CD14-positive monocyte (primary cell): ENCODE measurements around the gene MBD3. TPM values are rescaled to one million over a fixed set of nuclear protein-coding genes. Genes with fewer than 3 reads are reported as not detected.

Experiments
- DNase-seq, 3 donors: peaks; one replicate each; pipeline ENCODE4 v3.0.0-alpha.2; 2011 to 2022
- H2AFZ ChIP-seq: 2 replicates; pipeline ENCODE4 v1.6.0; 2012; ENCODE audit warnings: mild to moderate bottlenecking, low read depth, low read length, inconsistent platforms; ENCODE audit not compliant: insufficient read depth, poor library complexity, severe bottlenecking
- H3K27ac ChIP-seq, 2 donors: 1 replicate in 1 of 2; 2 replicates in 1 of 2; pipeline ENCODE4 v1.5.1; 2012 to 2013; ENCODE audit warnings: low read length in 2 of 2, control low read depth in 1 of 2, inconsistent platforms in 1 of 2, low read depth in 1 of 2, mild to moderate bottlenecking in 1 of 2
- H3K27me3 ChIP-seq, 2 donors: one replicate each; pipeline versions ENCODE4 v1.6.0 to v1.6.1; 2011 to 2013; ENCODE audit warnings: low read length in 2 of 2; ENCODE audit not compliant: control insufficient read depth in 2 of 2, insufficient read depth in 2 of 2
- H3K36me3 ChIP-seq, 2 donors: replicated peaks in 1 of 2; 1 replicate in 1 of 2; 2 replicates in 1 of 2; pipeline versions ENCODE4 v1.5.1 to v1.6.1; 2012 to 2013; ENCODE audit warnings: low read length in 2 of 2, control low read depth in 1 of 2, inconsistent platforms in 1 of 2, mild to moderate bottlenecking in 1 of 2; ENCODE audit not compliant: insufficient read depth in 2 of 2, control insufficient read depth in 1 of 2
- H3K4me1 ChIP-seq, 2 donors: 1 replicate in 1 of 2; 2 replicates in 1 of 2; pipeline versions ENCODE4 v1.5.1 to v1.6.1; 2012 to 2013; ENCODE audit warnings: low read length in 2 of 2, control low read depth in 1 of 2, inconsistent platforms in 1 of 2, mild to moderate bottlenecking in 1 of 2, moderate library complexity in 1 of 2; ENCODE audit not compliant: insufficient read depth in 2 of 2, control insufficient read depth in 1 of 2
- H3K4me2 ChIP-seq: replicated peaks from 2 replicates; pipeline ENCODE3; 2012; ENCODE audit warnings: low read length, moderate library complexity, mild to moderate bottlenecking; ENCODE audit not compliant: poor library complexity, severe bottlenecking; ENCODE audit errors: extremely low read depth
- H3K4me3 ChIP-seq, 3 experiments: fragments of 200-600 bp in 1 of 3; sonication (generic) in 1 of 3; replicated peaks in 1 of 3; 1 replicate in 2 of 3; 2 replicates in 1 of 3; pipeline ENCODE4 v1.5.1; 2011 to 2013; ENCODE audit warnings: low read length in 3 of 3, mild to moderate bottlenecking in 3 of 3, control low read depth in 2 of 3, low read depth in 2 of 3, inconsistent platforms in 1 of 3, moderate library complexity in 1 of 3
- H3K79me2 ChIP-seq: 2 replicates; pipeline ENCODE4 v1.6.0; 2012; ENCODE audit warnings: mild to moderate bottlenecking, control low read depth, inconsistent platforms, low read length, moderate library complexity; ENCODE audit not compliant: insufficient read depth
- H3K9ac ChIP-seq: 2 replicates; pipeline ENCODE4 v1.6.0; 2017; ENCODE audit warnings: low read length, mild to moderate bottlenecking; ENCODE audit not compliant: insufficient read depth, poor library complexity, severe bottlenecking
- H3K9me3 ChIP-seq, 2 donors: replicated peaks in 1 of 2; 1 replicate in 1 of 2; 2 replicates in 1 of 2; pipeline versions ENCODE4 v1.5.1 to v1.6.1; 2012 to 2013; ENCODE audit warnings: low read length in 2 of 2, control low read depth in 1 of 2; ENCODE audit not compliant: control insufficient read depth in 1 of 2, insufficient read depth in 1 of 2
- H4K20me1 ChIP-seq: 2 replicates; pipeline ENCODE4 v1.6.0; 2012; ENCODE audit warnings: mild to moderate bottlenecking, low read length, control low read depth, moderate library complexity; ENCODE audit not compliant: insufficient read depth
- H3K27ac Mint-ChIP-seq, 7 donors: one replicate each; pipeline ENCODE4 v1.8.0; 2020; ENCODE audit warnings: mild to moderate bottlenecking in 7 of 7, mixed read lengths in 7 of 7, moderate library complexity in 6 of 7, inconsistent platforms in 2 of 7
- H3K27me3 Mint-ChIP-seq, 3 donors: one replicate each; pipeline ENCODE4 v1.8.0; 2021 to 2022; ENCODE audit warnings: low read depth in 3 of 3, mild to moderate bottlenecking in 3 of 3, mixed read lengths in 3 of 3, moderate library complexity in 3 of 3, inconsistent platforms in 1 of 3
- H3K36me3 Mint-ChIP-seq, 2 donors: one replicate each; pipeline ENCODE4 v1.8.0; 2020; ENCODE audit warnings: mixed read lengths in 2 of 2, inconsistent platforms in 1 of 2, mild to moderate bottlenecking in 1 of 2
- H3K4me1 Mint-ChIP-seq: one replicate; pipeline ENCODE4 v1.8.0; 2020; ENCODE audit warnings: mild to moderate bottlenecking, mixed read lengths
- H3K4me3 Mint-ChIP-seq, 2 donors: one replicate each; pipeline ENCODE4 v1.8.0; 2020; ENCODE audit warnings: mild to moderate bottlenecking in 2 of 2, mixed read lengths in 2 of 2, moderate library complexity in 1 of 2
- H3K9me3 Mint-ChIP-seq, 7 donors: one replicate each; pipeline ENCODE4 v1.8.0; 2020 to 2022; ENCODE audit warnings: mixed read lengths in 7 of 7, mild to moderate bottlenecking in 6 of 7, moderate library complexity in 6 of 7, inconsistent platforms in 2 of 7
- CTCF ChIP-seq: fragments of 200-600 bp; IDR thresholded peaks from one replicate; pipeline ENCODE4 v1.8.0; 2022; ENCODE audit warnings: antibody characterized with exemption, mild to moderate bottlenecking
- WGBS: methylation state at CpG from one replicate; pipeline ENCODE4 v1.1.5; 2013; ENCODE audit warnings: missing lambda C conversion rate; ENCODE audit not compliant: insufficient coverage; 5-methylcytosine and 5-hydroxymethylcytosine counted together
- intact Hi-C, 2 donors: fragments of 100-400 bp; cut with micrococcal nuclease; formaldehyde crosslinking; loops; one replicate each; pipeline versions ENCODE4 v1.15.0 to v1.15.1; 2023
- polyA plus RNA-seq, 3 donors: library from polyadenylated mRNA; depleted of rRNA in 1 of 3; unstranded in 2 of 3; stranded (reverse) in 1 of 3; fragments of 300-500 nt in 2 of 3; fragments of >200 nt in 1 of 3; fragmentation: Illumina TruSeq in 2 of 3; gene quantifications; 1 replicate in 2 of 3; 2 replicates in 1 of 3; pipeline ENCODE4 v1.2.3, GENCODE V29; 2012 to 2021

MBD3 gene
- polyA plus RNA-seq, 3 donors = 2.6 to 35.3 (median 4.9) TPM

- no peak for TF ChIP-seq CTCF
- peaks cover 0 to 3% of the 10 kb centered on the region in 2 donors for H3K36me3 Mint-ChIP-seq
- intact Hi-C loops = no loop called here
Measured at GRCh38 chr19:1527650-1528309, 64.9 kb downstream of the MBD3 start.

GRCh38 chr19:1526979-1527649, 65.6 kb downstream of the MBD3 start:
- Histone ChIP-seq H3K27ac (no peak overlapping the region), H2AFZ (no peak overlapping the region), H3K79me2 (no peaks in the 10 kb centered on the region), H3K9me3 (no peaks in the 10 kb centered on the region), H3K9ac (no peak overlapping the region), H3K4me3 (no peak overlapping the region), H4K20me1 (no peaks in the 10 kb centered on the region), H3K4me2 (no peak overlapping the region), H3K36me3 (no peaks in the 10 kb centered on the region), H3K4me1 (no peaks in the 10 kb centered on the region), H3K27me3 (peaks cover 5 to 22% of the 10 kb centered on the region in 2 donors)
- TF ChIP-seq CTCF = no peak
- Mint-ChIP-seq H3K4me3 (no peak overlapping the region), H3K9me3 (peaks cover 0 to 7% (median 5%) of the 10 kb centered on the region in 7 donors), H3K27ac (no peak overlapping the region), H3K27me3 (peaks cover 23 to 49% (median 31%) of the 10 kb centered on the region in 3 donors), H3K36me3 (peaks cover 0 to 3% of the 10 kb centered on the region in 2 donors), H3K4me1 (peaks cover 3% of the 10 kb centered on the region)
- no peak for DNase-seq
- 74% methylated on average over 16 of the region's 18 CpGs for WGBS
- intact Hi-C loops = no loop called here

More at GRCh38 chr19:1527650-1528309, 64.9 kb downstream of the MBD3 start:
- Histone ChIP-seq H3K4me3 (no peak overlapping the region), H3K4me1 (no peaks in the 10 kb centered on the region), H3K79me2 (no peaks in the 10 kb centered on the region), H3K4me2 (no peak overlapping the region), H3K9me3 (no peaks in the 10 kb centered on the region), H3K36me3 (no peaks in the 10 kb centered on the region), H3K27me3 (peaks cover 5 to 21% of the 10 kb centered on the region in 2 donors), H2AFZ (no peak overlapping the region), H3K9ac (no peak overlapping the region), H3K27ac (no peak overlapping the region), H4K20me1 (no peaks in the 10 kb centered on the region)
- peaks cover 0 to 7% (median 5%) of the 10 kb centered on the region in 7 donors for H3K9me3 Mint-ChIP-seq
- peaks cover 23 to 43% (median 25%) of the 10 kb centered on the region in 3 donors for H3K27me3 Mint-ChIP-seq
- no peak overlapping the region for H3K4me3 Mint-ChIP-seq
- H3K27ac Mint-ChIP-seq = no peak overlapping the region
- DNase-seq = no peak
- 84% methylated on average over 26 of the region's 27 CpGs for WGBS
- H3K4me1 Mint-ChIP-seq = peaks cover 3% of the 10 kb centered on the region
